ENCODE results near the gene FBLN5. TPM values are rescaled to one million over a fixed set of nuclear protein-coding genes. Genes with fewer than 3 reads are reported as not detected.
A peak's percentile ranks its signal among the peaks of the same experiment; 100 is the strongest.

Gene FBLN5
- total RNA-seq, 1 donor from 2014 or later, result 240 TPM

- Histone ChIP-seq H3K27me3 (no peaks in the 10 kb centered on the region), H3K27ac (peak overlapping the region; percentile 39), H3K36me3 (no peaks in the 10 kb centered on the region), H3K9me3 (no peaks in the 10 kb centered on the region), H3K4me3 (no peak overlapping the region), H3K4me1 (peaks cover 26% of the 10 kb centered on the region)
- TF ChIP-seq POLR2AphosphoS5 (IDR thresholded peaks at IDR 0.05; ENCODE audit: insufficient read depth in 1 of 2, low read depth in 1 of 2) (no peak), CTCF (IDR thresholded peaks at IDR 0.05) (no peak), POLR2A (IDR thresholded peaks at IDR 0.05) (no peak)
- no peak for DNase-seq (ENCODE audit: extremely low spot score in 2 of 2)
- intact Hi-C loops (cut with DNase I), result no loop called here
Measured at GRCh38 chr14:91885839-91886238, 61.7 kb downstream of the FBLN5 start.

GRCh38 chr14:91885113-91885712 lies 62.3 kb downstream of the FBLN5 start:
- no peak overlapping the region for H3K4me3 ChIP-seq
- intact Hi-C loops (cut with DNase I), result no loop called here
- no peaks in the 10 kb centered on the region for H3K9me3 ChIP-seq
- TF ChIP-seq CTCF (IDR thresholded peaks at IDR 0.05) (no peak), POLR2AphosphoS5 (IDR thresholded peaks at IDR 0.05; ENCODE audit: insufficient read depth in 1 of 2, low read depth in 1 of 2) (no peak), POLR2A (IDR thresholded peaks at IDR 0.05) (no peak)
- peak overlapping the region; percentile 39 for H3K27ac ChIP-seq
- peaks cover 19% of the 10 kb centered on the region for H3K4me1 ChIP-seq
- H3K36me3 ChIP-seq, result peaks cover 0 to 4% of the 10 kb centered on the region in 2 donors
- H3K27me3 ChIP-seq, result no peaks in the 10 kb centered on the region
- no peak for DNase-seq (ENCODE audit: extremely low spot score in 2 of 2)

GRCh38 chr14:91884664-91885063 lies 62.8 kb downstream of the FBLN5 start:
- peak overlapping the region; percentile 39 for H3K27ac ChIP-seq
- no peaks in the 10 kb centered on the region for H3K9me3 ChIP-seq
- H3K4me1 ChIP-seq, result peaks cover 14% of the 10 kb centered on the region
- H3K36me3 ChIP-seq, result peaks cover 0 to 4% of the 10 kb centered on the region in 2 donors
- intact Hi-C loops (cut with DNase I), result no loop called here
- no peak overlapping the region for H3K4me3 ChIP-seq
- DNase-seq (ENCODE audit: extremely low spot score in 2 of 2), result no peak
- no peaks in the 10 kb centered on the region for H3K27me3 ChIP-seq
- TF ChIP-seq POLR2A (IDR thresholded peaks at IDR 0.05) (no peak), CTCF (IDR thresholded peaks at IDR 0.05) (no peak), POLR2AphosphoS5 (IDR thresholded peaks at IDR 0.05; ENCODE audit: insufficient read depth in 1 of 2, low read depth in 1 of 2) (no peak)

- intact Hi-C loops (cut with DNase I), result no loop called here
- peak in 1 of 2 donors; percentile 96 for DNase-seq (ENCODE audit: extremely low spot score in 2 of 2)
- H3K9me3 ChIP-seq, result no peaks in the 10 kb centered on the region
- peak overlapping the region; percentile 39 for H3K27ac ChIP-seq
- peaks cover 0 to 4% of the 10 kb centered on the region in 2 donors for H3K36me3 ChIP-seq
- peaks cover 7% of the 10 kb centered on the region for H3K4me1 ChIP-seq
- no peaks in the 10 kb centered on the region for H3K27me3 ChIP-seq
- peak in 1 of 2 donors; percentile 17 for TF ChIP-seq POLR2AphosphoS5 (IDR thresholded peaks at IDR 0.05; ENCODE audit: insufficient read depth in 1 of 2, low read depth in 1 of 2)
- no peak for TF ChIP-seq CTCF (IDR thresholded peaks at IDR 0.05)
- no peak overlapping the region for H3K4me3 ChIP-seq
Measured at GRCh38 chr14:91883753-91884152, 63.7 kb downstream of the FBLN5 start.

GRCh38 chr14:91882776-91883175 lies 64.7 kb downstream of the FBLN5 start:
- Histone ChIP-seq H3K4me1 (peaks cover 7% of the 10 kb centered on the region), H3K9me3 (no peaks in the 10 kb centered on the region), H3K27me3 (no peaks in the 10 kb centered on the region), H3K27ac (peak overlapping the region; percentile 69), H3K4me3 (no peak overlapping the region), H3K36me3 (peaks cover 0 to 4% of the 10 kb centered on the region in 2 donors)
- intact Hi-C loops (cut with DNase I), result no loop called here
- TF ChIP-seq POLR2AphosphoS5 (IDR thresholded peaks at IDR 0.05; ENCODE audit: insufficient read depth in 1 of 2, low read depth in 1 of 2), result no peak
- DNase-seq (ENCODE audit: extremely low spot score in 2 of 2), result no peak

Data from vagina (tissue), 2 donors.